AG09319 (cell line): Measurements from ENCODE around the gene CRACR2B.

Source experiments
- DNase-seq: peaks from one replicate; pipeline ENCODE4 v3.0.0-alpha.2; 2010; ENCODE audit warnings: low read depth; ENCODE audit errors: extremely low read depth
- CTCF ChIP-seq: IDR thresholded peaks from 2 replicates; pipeline ENCODE4 v1.5.1; 2011; ENCODE audit warnings: low read depth, mild to moderate bottlenecking, inconsistent platforms, low read length, moderate library complexity

CRACR2B gene

GRCh38 chr11:792535-792821, 35.2 kb upstream of the CRACR2B start:
- no peak for TF ChIP-seq CTCF
- no peak for DNase-seq

GRCh38 chr11:792873-793272, 34.8 kb upstream of the CRACR2B start:
- no peak for TF ChIP-seq CTCF
- DNase-seq, result no peak

DNA sequence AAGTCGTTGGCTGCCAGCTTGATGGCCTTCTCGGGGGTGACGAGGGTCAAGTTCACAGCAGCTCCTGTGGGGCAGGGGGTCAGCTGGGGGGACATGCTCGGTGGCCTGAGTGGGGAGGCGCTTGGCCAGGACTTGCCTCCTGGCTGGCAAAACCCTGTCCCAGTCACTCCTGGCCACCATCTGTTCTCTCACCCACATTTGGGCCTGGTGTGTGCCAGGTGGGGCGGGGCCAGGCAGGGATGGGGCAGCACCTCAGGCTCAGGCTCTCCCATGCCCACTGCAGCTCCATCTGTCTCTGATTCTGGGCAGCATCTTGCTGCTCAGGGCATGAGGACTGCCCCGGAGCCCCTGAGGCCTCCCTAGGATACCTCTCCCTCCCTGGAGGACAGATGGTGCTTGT, 34.2 kb upstream of the CRACR2B start:
- no peak for TF ChIP-seq CTCF
- DNase-seq, result no peak

GRCh38 chr11:794013-794765, 33.5 kb upstream of the CRACR2B start:
- no peak for DNase-seq
- no peak for TF ChIP-seq CTCF

DNA sequence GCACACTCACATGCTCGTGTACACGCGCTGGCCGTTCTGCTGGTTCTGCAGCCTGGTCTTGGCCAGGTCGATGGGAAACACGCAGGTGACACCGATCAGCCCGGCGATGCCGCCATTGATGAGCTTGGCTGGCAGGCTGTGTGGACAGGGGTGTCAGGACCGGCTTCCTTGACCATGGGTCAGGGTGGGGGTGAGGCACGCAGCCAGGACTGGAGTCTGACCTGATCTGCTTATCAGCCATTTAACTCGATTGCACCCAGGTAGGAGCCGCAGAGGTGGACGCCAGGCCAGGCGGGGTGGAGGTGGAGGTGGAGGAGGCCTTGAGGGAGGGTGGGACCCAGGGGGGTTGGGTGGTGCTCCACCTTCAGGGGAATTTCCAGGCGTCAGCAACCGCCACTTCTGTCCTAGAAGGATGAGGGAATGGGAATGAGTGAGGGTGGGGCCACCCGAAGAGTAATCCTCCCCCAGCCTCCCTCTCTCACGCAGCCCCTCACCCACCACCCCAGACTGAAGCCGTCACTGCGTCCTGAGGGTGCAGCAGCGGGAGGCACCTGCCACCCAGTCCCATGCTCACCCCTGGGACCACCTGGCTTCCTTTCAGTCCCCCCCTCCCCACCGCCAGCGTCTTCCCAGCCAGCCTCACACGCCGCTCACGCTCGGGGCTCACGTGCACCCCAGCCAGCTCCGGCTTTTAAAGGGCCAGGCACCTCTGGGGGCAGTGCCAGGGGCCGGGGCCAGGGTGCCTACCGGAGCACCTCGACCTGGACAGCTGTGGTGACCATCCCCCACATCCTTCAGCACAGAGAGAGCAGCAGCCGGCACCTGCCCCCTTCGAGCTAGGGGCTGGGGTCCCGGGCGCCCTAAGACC, 32.7 kb upstream of the CRACR2B start:
- no peak for TF ChIP-seq CTCF

DNA sequence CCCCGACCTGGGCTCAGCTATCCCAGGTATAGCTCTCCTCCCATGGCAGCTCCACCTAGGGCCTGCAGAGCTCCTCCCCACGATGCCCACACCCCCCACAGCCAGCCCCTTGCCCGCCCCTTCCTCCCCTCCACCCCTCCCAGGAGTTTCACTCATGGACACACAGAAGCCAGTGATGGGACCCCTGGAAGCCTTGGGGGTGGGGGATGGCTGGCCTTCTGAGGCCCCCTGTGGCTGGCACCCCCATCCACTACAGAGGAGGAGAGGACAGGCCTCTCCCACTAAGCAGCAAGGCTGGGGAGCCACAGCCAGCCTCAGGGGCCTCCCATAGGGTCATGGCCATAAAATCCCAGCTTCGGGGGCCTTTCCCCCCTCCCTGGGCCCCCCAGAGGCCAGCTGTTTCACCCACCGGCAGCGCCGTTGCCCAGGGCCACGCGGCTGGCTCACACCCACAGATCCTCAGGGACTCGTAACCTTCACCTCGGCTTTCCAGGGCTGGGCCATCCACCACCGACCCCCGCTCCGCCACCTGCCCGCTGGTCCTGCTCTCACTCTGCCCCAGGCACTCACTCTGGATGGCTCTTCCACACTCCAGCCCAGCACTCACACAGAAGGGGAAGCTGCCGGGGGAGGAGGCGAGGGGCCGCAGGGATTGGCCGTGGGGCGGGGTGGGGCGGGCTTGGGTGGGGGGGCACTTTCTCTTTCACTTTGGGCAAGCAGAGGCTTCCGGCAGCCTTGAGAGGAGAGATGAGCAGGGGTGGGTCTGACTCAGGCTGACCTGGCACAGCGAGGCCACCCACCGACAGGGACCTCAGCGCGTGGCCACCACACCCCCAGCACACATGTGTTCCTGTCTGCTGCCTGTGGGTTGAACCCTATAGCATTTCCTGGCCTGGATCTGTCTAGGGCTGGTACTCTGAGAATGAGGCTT, 31.8 kb upstream of the CRACR2B start:
- no peak for TF ChIP-seq CTCF
- no peak for DNase-seq

More for the DNA sequence above, 32.7 kb upstream of the CRACR2B start:
- no peak for DNase-seq
